Neural cell (in vitro differentiated cells): ENCODE measurements around the gene SLC16A10. TPM values are rescaled to one million over a fixed set of nuclear protein-coding genes. Genes with fewer than 3 reads are reported as not detected.

ENCODE experiments used
- H2AFZ ChIP-seq: fragments of 200-600, 300-800 bp; sonication (generic), shearing (Covaris generic); 2 replicates; pipeline ENCODE4 v1.6.0; 2014; ENCODE audit warnings: low read depth, mild to moderate bottlenecking, antibody characterized with exemption, low read length, moderate library complexity
- H3F3A ChIP-seq: fragments of 200-600 bp; shearing (Covaris generic); 2 replicates; pipeline ENCODE4 v1.6.1; 2016; ENCODE audit warnings: mild to moderate bottlenecking, moderate library complexity, mixed read lengths, antibody characterized with exemption, low read length; ENCODE audit not compliant: insufficient read depth, poor library complexity, severe bottlenecking
- H3K27ac ChIP-seq: fragments of 200-600, 300-800 bp; sonication (generic), shearing (Covaris generic); 2 replicates; pipeline ENCODE4 v1.5.1; 2014; ENCODE audit warnings: mild to moderate bottlenecking, low read length, moderate library complexity
- H3K27me3 ChIP-seq: fragments of 300-800, 200-600 bp; sonication (generic), shearing (Covaris generic); 2 replicates; pipeline ENCODE4 v1.6.0; 2014; ENCODE audit warnings: mild to moderate bottlenecking, low read depth, low read length, moderate library complexity; ENCODE audit not compliant: insufficient read depth
- H3K36me3 ChIP-seq: fragments of 300-800, 200-600 bp; sonication (generic), shearing (Covaris generic); 2 replicates; pipeline ENCODE4 v1.5.1; 2014; ENCODE audit warnings: mild to moderate bottlenecking, antibody characterized with exemption, low read length, moderate library complexity; ENCODE audit not compliant: insufficient read depth
- H3K4me2 ChIP-seq: fragments of 300-800, 200-600 bp; sonication (generic), shearing (Covaris generic); 2 replicates; pipeline ENCODE4 v1.6.0; 2014; ENCODE audit warnings: mild to moderate bottlenecking, low read length
- H3K4me3 ChIP-seq: fragments of 300-800, 200-600 bp; sonication (generic), shearing (Covaris generic); 2 replicates; pipeline ENCODE4 v1.5.1; 2014; ENCODE audit warnings: mild to moderate bottlenecking, low read length, moderate library complexity
- H3K79me2 ChIP-seq: fragments of 200-600 bp; shearing (Covaris generic); replicated peaks from 2 replicates; pipeline ENCODE4 v1.6.0; 2014; ENCODE audit warnings: mild to moderate bottlenecking, low read length, moderate library complexity; ENCODE audit not compliant: insufficient read depth
- H3K9ac ChIP-seq: fragments of 300-800, 200-600 bp; sonication (generic), shearing (Covaris generic); 2 replicates; pipeline ENCODE4 v1.6.1; 2016; ENCODE audit warnings: mild to moderate bottlenecking, low read length, mixed read lengths
- H3K9me2 ChIP-seq: fragments of 200-600 bp; shearing (Covaris generic); 2 replicates; pipeline ENCODE4 v1.6.1; 2016; ENCODE audit warnings: mild to moderate bottlenecking, low read length, mixed read lengths; ENCODE audit not compliant: insufficient read depth
- H3K9me3 ChIP-seq: fragments of 200-600, 300-800 bp; sonication (generic), shearing (Covaris generic); 2 replicates; pipeline ENCODE4 v1.6.1; 2016; ENCODE audit warnings: mild to moderate bottlenecking, mixed run types, low read length, moderate library complexity, mixed read lengths
- H4K20me1 ChIP-seq: fragments of 200-600 bp; shearing (Covaris generic); 2 replicates; pipeline ENCODE4 v1.6.1; 2016; ENCODE audit warnings: mild to moderate bottlenecking, mixed run types; ENCODE audit not compliant: insufficient read depth
- CTCF ChIP-seq: fragments of 450-650 bp; IDR thresholded peaks from 2 replicates; pipeline ENCODE4 v1.5.1; 2014; ENCODE audit warnings: antibody characterized with exemption, mild to moderate bottlenecking, moderate library complexity; ENCODE audit not compliant: poor library complexity, severe bottlenecking
- EZH2 ChIP-seq: fragments of 200-600, 300-800 bp; shearing (Covaris generic), sonication (generic); IDR thresholded peaks from 2 replicates; pipeline ENCODE4 v1.6.1; 2014; ENCODE audit warnings: antibody characterized with exemption, low read length, borderline replicate concordance, mild to moderate bottlenecking; ENCODE audit not compliant: insufficient read depth, poor library complexity, severe bottlenecking
- MXI1 ChIP-seq: fragments of 450-650 bp; conservative IDR thresholded peaks from 2 replicates; pipeline ENCODE4 v1.6.1; 2014; ENCODE audit warnings: antibody characterized with exemption, mild to moderate bottlenecking; ENCODE audit not compliant: poor library complexity, severe bottlenecking
- RAD21 ChIP-seq: fragments of 450-650 bp; conservative IDR thresholded peaks from 2 replicates; pipeline ENCODE4 v1.6.1; 2014; ENCODE audit warnings: antibody characterized with exemption, mild to moderate bottlenecking, moderate library complexity
- REST ChIP-seq: IDR thresholded peaks from 2 replicates; pipeline ENCODE4 v1.6.1; 2012; ENCODE audit warnings: borderline replicate concordance
- SMC3 ChIP-seq: fragments of 450-650 bp; conservative IDR thresholded peaks from 2 replicates; pipeline ENCODE4 v1.6.1; 2014; ENCODE audit warnings: antibody characterized with exemption, mild to moderate bottlenecking, moderate library complexity; ENCODE audit not compliant: poor library complexity
- TAF1 ChIP-seq: IDR thresholded peaks from 2 replicates; pipeline ENCODE4 v1.6.1; 2012; ENCODE audit warnings: low read depth
- polyA plus RNA-seq: library from polyadenylated mRNA; depleted of rRNA; stranded (reverse); fragments of >200 nt; gene quantifications from 2 replicates; pipeline ENCODE4 v1.2.3, GENCODE V29; 2014

SLC16A10 gene
- polyA plus RNA-seq, 1 donor from 2014 or later = 1.5 TPM

GRCh38 chr6:111072801-111073360, 14.4 kb upstream of the SLC16A10 start:
- no peaks in the 10 kb centered on the region for H3K36me3 ChIP-seq
- H3K9me2 ChIP-seq = no peaks in the 10 kb centered on the region
- no peaks in the 10 kb centered on the region for H4K20me1 ChIP-seq
- H3K9ac ChIP-seq = no peak overlapping the region
- H3K27ac ChIP-seq = no peak overlapping the region
- H3K4me2 ChIP-seq = no peak overlapping the region
- no peaks in the 10 kb centered on the region for H3K79me2 ChIP-seq
- H3F3A ChIP-seq = no peaks in the 10 kb centered on the region
- H3K27me3 ChIP-seq = no peaks in the 10 kb centered on the region
- no peak overlapping the region for H2AFZ ChIP-seq
- H3K4me3 ChIP-seq = no peak overlapping the region
- TF ChIP-seq EZH2 (no peak), RAD21 (no peak), CTCF (no peak), MXI1 (no peak), SMC3 (no peak)
- H3K9me3 ChIP-seq = no peaks in the 10 kb centered on the region

GRCh38 chr6:111074311-111074710, 13.0 kb upstream of the SLC16A10 start:
- H3K36me3 ChIP-seq = no peaks in the 10 kb centered on the region
- no peak overlapping the region for H3K9ac ChIP-seq
- H4K20me1 ChIP-seq = no peaks in the 10 kb centered on the region
- H3K9me2 ChIP-seq = no peaks in the 10 kb centered on the region
- H3F3A ChIP-seq = no peaks in the 10 kb centered on the region
- TF ChIP-seq MXI1 (no peak), EZH2 (no peak), CTCF (no peak), SMC3 (no peak), RAD21 (no peak), REST (no peak), TAF1 (no peak)
- no peak overlapping the region for H3K4me3 ChIP-seq
- H3K4me2 ChIP-seq = no peak overlapping the region
- H2AFZ ChIP-seq = no peak overlapping the region
- no peaks in the 10 kb centered on the region for H3K9me3 ChIP-seq
- H3K27me3 ChIP-seq = no peaks in the 10 kb centered on the region
- no peak overlapping the region for H3K27ac ChIP-seq
- no peaks in the 10 kb centered on the region for H3K79me2 ChIP-seq
